ENCODE measurements around the gene LRRTM3.

The LRRTM3 gene

DNA sequence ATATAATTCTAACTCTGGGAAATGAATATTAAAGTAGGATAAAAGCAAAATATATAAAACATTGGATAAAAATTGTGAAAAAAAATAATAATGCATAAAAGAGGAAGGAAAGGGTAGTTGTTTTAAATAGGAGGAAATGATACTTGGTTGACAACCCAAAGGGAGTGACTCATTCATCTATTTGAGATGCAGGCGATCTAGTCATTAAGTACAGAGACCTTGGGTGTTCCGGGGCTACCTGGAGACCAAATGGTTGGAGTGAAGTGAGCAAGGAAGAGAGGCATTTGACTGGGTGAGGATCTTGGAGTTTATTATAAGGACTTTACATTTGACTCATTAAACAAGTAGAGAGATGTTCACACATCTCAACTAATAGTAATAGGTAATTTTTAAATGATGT lies 111.0 kb downstream of the LRRTM3 start:
- no peak for DNase-seq

DNA sequence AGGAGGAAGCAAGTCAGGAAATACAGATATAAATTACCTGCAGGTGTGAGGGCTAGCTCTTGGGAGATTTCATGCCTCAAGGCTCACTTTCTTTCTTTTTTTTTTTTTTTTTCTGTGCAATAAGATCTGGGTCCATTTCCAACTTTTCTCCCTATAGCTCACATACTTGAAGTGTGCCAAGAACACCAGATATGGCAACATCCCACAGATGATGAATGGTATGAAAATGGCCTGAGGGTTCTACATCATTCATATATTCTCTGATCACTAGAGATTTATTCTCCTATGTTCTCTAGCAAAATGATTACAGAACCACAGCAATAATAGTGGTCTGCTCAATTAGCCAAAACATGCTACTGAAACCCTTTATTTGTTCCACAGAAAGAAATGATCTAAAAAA lies 117.2 kb downstream of the LRRTM3 start:
- DNase-seq = no peak

DNA sequence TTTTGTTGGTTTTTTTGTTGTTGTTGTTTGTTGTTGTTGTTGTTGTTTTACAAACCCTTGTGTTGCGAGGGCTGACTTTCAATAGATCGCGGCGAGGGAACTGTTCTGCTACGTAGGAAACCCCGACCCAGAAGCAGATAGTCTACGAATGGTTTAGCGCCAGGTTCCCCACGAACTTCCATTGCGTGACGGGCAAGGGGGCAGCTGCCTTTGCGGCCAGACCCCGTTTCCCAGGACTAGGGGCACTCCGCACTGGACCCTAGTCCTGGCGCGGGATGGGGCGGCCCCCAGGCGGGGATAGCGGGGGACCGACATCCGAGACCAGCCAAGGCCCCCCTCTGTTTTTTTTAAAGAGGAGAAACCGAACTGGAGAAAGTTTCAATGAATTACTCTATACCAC lies 119.6 kb downstream of the LRRTM3 start:
- DNase-seq = no peak

DNA sequence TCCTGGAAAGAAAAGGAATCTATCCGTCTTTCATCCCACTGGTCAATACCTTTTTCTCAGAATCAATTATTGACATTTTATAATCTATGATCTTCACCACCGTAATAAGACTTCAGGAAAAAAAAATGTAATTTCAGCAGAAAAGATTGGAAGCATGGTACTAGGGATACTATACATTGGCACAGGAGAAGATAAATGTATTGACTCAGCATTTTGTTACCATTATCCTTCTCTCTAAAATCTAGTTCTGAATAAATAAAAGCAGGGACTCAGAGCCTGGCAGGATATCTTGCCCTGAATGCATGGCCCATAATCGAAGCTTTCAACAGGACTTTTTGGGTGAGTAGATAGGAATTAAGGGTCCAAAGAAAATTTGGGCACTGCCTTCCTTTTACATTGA lies 120.7 kb downstream of the LRRTM3 start:
- no peak for DNase-seq

DNA sequence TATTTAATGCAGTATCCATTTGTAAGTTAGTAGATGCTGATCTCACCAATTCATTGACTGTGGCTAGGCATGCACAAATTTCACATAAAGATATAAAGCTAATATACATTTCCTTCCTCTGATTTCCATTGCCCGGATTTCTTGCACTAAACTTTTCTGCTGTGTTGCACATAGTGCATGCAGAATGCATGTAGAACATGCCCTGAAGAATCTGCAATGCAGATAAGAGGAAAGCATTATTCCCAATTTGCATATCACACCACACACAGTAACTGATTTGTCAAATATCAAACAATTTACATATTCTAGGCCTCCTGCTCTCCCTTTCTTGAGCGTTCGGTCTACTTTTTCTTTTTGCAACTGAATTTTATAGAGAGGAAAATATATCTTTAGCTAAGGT lies 124.2 kb downstream of the LRRTM3 start:
- DNase-seq = no peak

GRCh38 chr10:67050415-67050814 lies 124.6 kb downstream of the LRRTM3 start:
- DNase-seq = no peak

- no peak for DNase-seq
Measured at GRCh38 chr10:67072654-67073053, 146.8 kb downstream of the LRRTM3 start.

DNA sequence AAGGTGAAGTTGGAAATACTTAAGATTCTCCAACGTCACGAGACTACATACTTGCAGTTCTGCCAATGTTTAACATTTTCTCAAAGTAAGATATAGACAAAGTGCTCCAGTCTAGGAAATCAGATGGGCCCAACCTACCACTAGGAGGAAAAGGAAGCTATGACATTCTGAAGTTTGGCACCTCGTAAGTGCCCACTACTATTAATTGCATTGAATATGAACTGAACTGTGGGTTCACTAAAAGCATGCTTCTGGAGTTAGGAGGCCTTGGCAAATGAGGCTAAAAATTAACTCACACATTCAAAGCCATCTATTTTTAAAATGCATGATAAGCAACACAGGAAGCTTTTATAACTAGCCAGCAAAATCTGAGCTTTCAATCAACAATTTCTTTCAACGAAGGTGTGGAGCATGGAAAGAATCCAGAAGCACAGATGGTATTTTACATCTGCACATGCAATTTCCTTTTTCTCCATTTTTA lies 149.7 kb downstream of the LRRTM3 start:
- DNase-seq = no peak

DNA sequence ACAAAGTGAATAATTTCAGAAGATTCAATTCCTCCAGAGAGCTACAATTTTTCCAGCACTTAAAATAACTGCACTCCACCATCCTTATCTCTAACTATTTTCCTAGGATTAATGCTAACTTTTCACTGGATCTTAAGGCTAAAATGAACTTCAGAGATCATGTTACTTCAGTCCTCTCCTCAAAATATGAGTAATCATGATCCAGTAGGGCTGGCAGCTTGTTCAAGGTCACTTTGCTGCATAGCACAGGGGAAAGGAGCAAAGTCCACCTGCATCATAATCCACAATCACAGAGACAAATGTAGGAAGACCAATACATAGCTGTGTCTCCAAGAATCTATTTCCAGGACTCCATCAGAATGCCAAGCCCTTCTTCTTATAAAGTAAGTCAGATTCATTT lies 150.3 kb downstream of the LRRTM3 start:
- DNase-seq = no peak

DNA sequence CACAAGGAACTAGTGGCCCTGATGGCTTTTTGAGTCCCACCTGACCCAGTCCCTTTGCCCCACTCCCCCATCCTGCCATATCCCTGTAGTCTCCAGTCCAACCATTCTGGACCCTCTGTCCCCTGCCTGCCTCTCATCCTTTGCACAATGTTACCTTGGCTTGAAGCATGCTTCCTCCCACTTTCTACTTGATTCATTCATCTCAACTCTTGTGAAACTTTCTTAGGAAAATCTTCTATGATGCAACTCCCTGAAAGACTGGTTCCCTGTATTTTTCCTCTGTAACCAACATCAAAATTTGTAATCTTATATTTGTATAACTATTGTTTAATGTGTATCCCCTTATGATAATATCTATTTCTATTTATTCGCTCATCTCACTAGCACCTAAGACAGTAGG lies 151.5 kb downstream of the LRRTM3 start:
- no peak for DNase-seq

DNA sequence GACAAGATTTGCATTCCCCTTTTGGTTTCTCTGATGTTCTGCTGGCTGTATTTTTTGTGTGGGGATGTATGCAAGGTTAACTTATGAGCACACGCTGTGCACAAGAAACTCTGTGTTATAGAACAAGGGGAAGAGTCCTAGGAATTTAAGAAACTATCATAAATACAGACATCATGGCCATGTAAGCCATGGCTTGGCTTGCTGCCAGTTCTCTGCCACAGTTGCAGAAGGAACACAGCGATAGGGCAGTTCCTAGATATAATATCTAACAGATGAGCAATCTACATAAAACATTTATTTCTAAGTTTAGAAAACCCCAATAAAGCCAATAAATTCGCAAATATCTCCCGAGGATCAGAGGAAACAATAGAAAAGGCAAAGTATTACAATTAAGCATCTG lies 153.3 kb downstream of the LRRTM3 start:
- DNase-seq = no peak

DNA sequence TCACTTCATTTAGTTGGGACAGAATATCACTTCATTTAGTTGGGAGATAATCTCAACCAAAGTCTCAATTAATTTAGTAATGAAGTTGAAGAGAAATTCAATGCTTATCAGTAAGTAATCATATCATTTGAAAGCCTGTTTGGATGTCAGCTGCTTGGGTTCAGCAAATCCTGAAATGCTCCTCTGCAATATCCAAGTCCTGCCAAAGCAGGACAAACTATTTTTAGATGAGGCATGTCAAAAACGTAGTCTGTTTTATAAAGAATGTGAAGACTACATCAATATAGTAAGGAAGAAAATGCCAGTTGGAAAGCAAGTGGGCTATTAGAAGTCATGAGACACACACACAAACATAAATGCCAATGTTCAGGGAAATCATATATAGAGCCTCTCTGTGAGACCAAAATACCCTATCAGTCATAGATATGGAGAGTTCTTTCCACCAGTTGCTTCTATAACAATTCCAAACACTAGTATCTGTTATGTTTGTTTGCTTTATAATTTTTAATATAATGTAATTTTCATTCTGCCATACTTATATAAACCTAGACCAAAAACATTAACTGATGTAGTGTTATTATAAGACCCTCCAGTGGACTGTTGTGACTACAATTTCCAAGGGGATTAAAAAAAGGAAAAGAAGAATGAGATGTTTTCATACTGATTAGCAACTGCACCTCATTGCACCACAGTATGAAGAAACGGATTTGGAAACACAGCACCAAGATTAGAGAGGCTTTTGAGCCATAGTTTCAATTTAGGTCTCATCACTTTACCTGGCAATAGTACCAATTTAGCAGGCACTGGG lies 160.7 kb downstream of the LRRTM3 start:
- DNase-seq = no peak

DNA sequence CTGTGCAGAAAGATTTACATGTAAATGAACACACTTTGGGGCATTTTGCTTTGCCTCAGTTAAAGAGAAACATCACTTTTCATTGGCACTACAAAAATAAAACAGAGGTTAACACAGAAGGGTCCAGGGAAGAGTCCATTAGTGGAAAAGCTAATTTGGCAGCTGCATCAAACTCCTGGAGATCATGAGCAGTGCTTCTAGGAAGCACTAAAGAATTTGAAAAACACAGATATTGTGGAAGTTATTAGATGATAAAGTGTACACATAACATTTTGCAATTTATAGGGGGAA lies 161.2 kb downstream of the LRRTM3 start:
- DNase-seq = no peak

- DNase-seq = no peak
Measured at GRCh38 chr10:67088036-67088435, 162.2 kb downstream of the LRRTM3 start.

GRCh38 chr10:67095531-67095930 lies 169.7 kb downstream of the LRRTM3 start:
- no peak for DNase-seq

- DNase-seq = no peak
Measured at GRCh38 chr10:67098461-67098860, 172.6 kb downstream of the LRRTM3 start.

- no peak for DNase-seq
Measured at GRCh38 chr10:67100951-67101350, 175.1 kb downstream of the LRRTM3 start.

- DNase-seq = no peak
Measured at GRCh38 chr10:67107670-67108069, 181.8 kb downstream of the LRRTM3 start.

DNA sequence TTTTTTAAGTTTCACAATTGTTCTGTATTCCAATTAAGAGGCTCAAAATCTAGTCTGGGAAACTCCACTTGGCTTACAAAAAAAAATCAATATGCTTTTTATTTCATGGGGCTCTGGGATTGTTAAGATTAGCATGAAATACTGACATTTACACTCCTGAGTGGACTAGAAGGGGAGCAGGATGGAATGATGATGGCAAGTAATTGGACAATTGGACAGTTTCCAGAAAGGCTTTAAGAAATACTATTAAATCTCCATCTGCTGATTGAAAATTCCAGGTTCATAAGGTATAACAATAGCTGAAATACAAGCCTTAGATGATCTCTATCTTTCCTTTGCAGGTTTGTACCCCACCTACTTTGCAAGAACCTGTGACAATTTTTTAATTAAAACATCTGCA lies 184.4 kb downstream of the LRRTM3 start:
- no peak for DNase-seq

DNA sequence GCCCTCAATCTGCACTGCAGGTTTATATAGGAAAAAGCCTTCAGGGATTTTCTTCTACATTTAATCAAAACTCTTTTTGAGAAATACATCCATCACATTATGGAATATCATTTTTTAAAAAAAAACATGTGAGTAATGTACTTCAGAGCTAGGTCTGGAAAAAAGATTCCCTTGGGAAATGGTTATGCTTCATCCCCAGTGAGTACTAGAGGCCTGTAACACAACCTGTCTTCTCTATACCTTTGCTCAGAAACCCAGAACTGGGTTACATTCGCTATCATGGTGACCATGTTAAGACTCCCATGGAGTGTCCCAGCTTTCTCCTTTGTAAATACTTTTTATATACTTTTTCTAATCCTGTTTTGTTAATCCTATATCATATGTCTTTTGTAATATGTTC lies 186.9 kb downstream of the LRRTM3 start:
- DNase-seq = no peak

DNA sequence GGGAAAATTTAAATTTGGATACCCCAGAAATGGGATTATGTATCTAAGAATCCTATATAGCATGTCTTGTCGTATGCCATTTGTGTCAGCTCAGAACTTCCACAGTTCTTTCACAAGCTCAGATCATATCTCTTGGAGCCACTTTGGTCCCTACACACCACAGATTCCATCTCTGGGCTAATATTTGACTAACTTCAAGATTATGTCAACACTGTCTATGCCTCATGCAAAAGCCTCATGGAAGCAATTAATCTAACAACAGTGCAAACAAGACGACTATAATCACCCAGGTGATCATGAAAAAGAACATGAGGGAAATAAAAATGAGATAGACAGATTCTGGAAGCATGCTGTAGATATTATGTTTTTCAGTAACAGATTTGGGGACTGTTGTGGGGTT lies 189.1 kb downstream of the LRRTM3 start:
- DNase-seq = no peak

DNA sequence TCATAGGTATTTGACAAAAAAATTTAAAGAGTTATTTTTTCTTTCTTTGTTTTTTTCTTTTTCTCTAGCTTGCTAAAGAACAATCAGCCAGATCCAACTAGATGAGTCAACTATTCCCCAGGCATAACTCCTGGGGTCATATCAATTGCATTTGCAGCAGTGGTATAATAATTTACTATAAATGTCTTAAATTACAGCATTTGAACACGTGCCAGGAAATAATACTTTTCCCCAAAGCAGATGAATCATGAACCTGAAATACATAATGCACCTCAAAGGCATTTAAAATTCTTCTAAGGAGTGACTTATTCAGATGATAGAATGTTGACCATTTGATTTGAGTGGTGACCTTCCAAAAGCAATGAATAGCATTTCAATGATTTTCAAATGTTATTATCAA lies 190.1 kb downstream of the LRRTM3 start:
- DNase-seq = no peak

DNA sequence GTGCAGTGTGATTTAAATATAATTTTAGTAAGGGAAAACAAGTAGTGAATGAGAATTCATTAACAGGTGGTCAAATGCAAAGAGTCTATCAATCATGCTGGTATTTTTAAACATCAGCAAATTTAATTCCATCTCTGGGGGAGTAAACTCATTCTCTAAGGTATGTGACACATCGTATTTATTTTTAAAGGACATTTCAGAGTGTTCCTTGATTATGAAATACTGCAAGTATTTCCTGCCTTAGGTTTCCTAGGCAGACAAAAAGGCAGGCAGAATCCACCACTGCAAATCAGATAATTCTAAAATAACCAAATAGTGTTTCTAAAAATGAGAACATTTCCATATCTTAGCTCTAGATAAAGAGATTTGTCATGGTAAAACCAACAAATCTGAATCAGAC lies 193.8 kb downstream of the LRRTM3 start:
- no peak for DNase-seq

DNA sequence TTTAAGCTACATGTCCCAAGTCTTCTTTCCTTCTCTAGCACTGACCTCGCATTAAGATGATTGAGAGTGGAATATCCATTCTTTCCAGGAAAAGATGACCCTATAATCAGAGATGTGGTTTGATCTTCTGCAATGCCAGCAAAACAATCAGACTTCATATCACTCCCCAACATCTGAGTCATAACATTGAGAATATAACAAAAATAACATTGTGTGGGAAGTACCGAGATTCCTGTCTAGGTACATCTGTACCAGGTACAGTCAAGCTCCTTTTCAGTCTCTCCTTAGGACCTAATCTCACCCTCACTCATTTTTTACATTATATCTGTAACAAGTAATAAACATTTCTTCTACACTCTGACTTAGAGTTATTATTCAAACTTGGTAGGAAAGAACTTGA lies 201.6 kb downstream of the LRRTM3 start:
- no peak for DNase-seq

GRCh38 chr10:67140641-67141040 lies 214.8 kb downstream of the LRRTM3 start:
- DNase-seq = no peak

GRCh38 chr10:67141300-67141699 lies 215.5 kb downstream of the LRRTM3 start:
- DNase-seq = no peak
